Dedifferentiated amniotic fluid mesenchymal stem cell (primary cell): ENCODE measurements around the gene HABP4.
A peak's percentile ranks its signal among the peaks of the same experiment; 100 is the strongest.

Source experiments
- DNase-seq: peaks from one replicate; pipeline ENCODE4 v3.0.0-alpha.2; 2016; ENCODE audit errors: extremely low spot score

HABP4 gene

GRCh38 chr9:96449845-96450612 is at the start of gene HABP4:
Gene HABP4, plus strand, starts transcription at chr9:96450169. Its CDS starts 111 bp downstream, at chr9:96450280.
- DNase-seq: peak; percentile 92

DNA sequence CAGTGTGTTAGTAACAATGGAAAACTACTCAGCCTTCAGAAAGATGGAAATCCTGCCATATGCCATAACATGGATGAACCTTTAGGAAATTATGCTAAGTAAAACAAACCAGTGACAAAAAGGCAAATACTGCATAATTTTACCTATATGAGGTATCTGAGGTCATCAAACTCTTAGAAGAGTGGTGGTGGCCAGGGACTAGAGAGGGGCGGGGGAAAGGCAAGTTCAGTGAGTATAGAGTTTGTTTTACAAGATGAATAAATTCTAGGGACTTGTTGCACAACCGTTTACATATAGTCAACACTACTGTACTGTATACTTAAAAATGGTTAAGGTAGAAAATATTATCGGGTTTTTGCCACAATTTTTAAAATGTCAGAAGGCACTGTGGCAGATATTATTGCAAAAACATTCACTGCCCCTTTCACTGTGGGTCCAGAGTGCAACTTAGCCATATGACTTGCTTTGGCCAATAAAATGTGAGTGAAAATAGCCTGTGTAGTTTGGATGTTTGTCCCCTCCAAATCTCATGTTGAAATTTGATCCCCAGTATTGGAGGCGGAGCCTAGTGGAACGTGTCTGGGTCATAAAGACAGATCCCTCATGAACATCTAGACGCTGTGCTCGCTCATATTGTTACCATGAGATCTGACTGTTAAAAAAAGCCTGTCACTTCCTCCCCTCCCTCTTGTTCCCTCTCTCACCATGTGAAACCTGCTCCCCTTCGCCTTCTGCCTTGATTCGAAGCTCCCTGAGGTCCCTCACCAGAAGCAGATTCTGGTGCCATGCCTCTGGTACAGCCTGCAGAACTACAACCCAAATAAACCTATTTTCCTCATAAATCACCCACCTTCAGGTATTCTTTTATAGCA is 41.3 kb upstream of the HABP4 start:
- no peak for DNase-seq

GRCh38 chr9:96411129-96411838 is 38.7 kb upstream of the HABP4 start:
- DNase-seq: no peak

DNA sequence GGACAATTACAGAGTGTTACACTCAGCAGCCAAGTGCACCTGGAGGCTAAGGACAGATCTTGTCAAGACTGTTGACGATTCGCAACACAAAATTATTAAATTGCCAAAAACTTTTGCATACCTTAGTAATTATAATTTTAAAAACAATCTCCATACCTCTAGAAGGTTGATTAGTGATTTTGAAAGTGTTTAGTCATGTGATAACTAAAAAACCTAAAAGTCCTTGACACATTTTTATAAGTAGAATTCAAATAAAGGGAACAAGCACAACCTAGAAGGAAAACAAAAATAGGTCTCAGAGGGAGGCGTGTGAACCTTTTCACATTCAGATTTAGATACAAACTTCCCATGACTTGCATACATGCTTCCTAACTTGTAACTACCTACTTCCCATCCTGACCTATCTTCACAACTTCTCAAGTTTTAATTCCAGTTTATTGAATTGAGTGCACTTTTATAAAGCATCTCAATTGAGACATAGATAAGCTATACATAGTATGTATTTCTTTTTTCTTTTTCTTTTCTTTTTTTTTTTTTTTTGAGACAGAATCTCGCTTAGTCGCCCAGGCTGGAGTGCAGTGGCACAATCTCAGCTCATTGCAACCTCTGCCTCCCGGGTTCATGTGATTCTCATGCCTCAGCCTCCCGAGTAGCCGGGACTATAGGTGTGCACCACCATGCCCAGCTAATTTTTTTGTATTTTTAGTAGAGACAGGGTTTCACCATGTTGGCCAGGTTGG is 37.6 kb upstream of the HABP4 start:
- no peak for DNase-seq

GRCh38 chr9:96413302-96414221 is 36.4 kb upstream of the HABP4 start:
- DNase-seq: no peak

DNA sequence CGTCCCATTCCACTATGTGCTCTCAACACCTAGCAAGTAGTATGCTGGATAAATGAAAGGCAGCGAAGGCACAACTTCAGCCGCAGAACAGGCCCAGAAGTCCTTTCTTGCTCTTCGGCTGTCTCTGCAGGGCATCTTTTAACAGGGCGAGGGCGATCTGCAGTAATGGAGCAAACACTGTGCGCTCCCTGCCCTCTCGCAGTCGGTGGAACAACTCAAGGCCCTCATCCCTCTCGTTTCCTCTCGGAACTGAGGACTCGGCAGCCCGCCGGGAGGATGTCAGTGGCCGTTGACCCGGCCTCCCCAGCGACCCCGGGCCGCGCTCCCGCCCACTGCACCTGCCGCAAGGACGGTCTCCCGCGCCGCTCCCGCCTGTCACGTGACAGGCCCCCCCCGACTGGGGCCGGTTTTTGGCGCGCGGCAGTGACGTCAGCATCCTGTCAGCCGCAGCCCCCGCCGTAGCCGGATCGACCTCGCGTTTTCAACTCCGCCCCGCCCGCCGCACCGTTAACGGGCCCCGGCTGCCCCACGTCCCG is 32.9 kb upstream of the HABP4 start:
- DNase-seq: peak; percentile 68

DNA sequence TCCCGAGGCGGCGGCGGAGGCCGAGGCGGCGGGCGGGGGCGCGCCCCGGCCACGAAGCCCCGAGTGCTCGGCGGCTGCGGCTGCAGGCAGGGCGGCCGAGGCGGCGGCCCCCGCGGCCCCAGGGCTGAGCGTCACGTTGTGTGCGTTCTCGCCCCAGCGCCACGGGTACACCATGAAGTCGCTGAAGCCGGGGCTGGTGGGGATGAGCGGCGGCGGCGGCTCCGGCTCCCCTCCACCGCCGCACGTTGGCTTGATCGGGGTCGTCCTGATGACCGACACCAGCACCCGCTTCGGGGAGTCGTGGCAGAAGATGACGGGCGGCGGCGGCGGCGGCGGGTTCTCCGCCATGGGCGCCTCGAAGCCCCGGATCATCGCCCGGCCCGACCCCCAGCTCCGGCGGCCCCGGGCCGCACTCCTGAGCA is 32.3 kb upstream of the HABP4 start:
- DNase-seq: no peak

- peak; percentile 96 for DNase-seq
These were observed 31.7 kb upstream of the HABP4 start, which contains the start of gene ZNF367 for GRCh38 chr9:96418083-96418919. Gene ZNF367, minus strand, starts transcription at chr9:96418370. Its CDS starts 338 bp downstream, at chr9:96418032.

DNA sequence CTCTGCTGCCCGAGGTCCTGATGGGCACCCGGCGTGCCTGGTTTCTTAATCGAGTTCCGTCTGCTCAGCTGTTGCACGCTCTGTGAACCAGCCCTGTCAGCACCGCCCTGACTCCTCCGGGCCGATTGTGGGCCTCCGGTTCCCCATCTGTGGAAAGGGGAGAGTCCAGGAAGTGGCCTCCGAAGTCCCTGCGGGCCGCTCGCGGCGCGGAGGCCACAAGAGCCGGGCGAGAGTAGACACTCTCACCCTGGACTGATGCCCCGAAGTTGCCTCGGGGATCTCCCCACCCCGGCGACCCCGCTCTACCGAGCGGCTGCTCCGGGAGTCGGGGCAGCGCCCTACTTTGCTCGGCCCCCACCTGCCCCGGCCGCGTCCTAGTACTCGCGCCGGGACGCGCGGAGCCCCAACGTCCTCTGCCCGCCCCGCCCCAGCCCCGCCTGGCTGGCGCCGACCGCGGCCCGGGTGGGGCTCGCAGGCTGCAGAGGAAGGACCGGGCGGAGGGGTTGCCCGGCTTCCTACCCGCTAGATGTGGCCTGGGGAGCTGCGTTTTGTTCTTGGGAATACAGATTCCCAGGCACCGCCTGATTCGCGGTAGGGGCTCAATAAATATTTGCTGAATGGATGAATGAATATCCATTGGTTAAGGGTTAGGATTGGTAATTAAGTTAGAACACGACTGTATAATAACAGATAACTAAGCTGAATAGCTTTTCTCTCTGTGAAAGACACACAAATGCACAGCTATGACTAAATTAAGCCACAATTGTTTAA is 30.9 kb upstream of the HABP4 start:
- DNase-seq: peak; percentile 55

- DNase-seq: no peak
These were observed 30.3 kb upstream of the HABP4 start for GRCh38 chr9:96419691-96419969.

DNA sequence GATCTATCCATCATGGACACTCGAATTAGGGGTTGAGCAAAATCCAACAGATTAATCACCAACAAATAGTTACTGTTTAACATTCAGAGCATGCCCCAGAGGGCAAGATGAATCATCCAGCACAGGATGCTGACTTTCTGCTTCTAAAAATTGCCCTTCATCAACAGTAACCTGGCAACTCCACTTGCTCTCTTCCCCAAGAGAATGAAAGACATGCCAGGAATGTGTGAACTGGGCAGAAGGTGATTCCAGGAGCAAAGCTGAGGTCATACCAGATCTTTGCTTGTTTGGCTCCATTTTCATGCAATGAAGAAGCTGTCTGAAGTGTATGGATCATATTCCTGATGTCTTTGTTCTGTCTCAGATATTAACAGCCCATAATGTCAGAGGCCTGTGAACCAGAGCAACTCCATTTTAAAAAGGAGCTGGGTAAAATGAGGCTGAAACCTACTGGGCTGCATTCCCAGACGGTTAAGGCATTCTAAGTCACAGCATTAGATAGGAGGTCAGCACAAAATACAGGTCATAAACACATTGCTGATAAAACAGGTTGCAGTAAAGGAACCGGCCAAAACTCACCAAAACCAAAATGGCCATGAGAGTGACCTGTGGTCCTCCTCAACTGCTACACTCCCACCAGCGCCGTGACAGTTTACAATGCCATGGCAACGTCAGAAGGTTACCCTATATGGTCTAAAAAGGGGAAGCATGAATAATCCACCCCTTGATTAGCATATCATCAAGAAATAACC is 29.3 kb upstream of the HABP4 start:
- DNase-seq: peak; percentile 78

- DNase-seq: no peak
These were observed 26.5 kb upstream of the HABP4 start for GRCh38 chr9:96423322-96423984.

- DNase-seq: no peak
These were observed 26.0 kb upstream of the HABP4 start for GRCh38 chr9:96423985-96424336.

- DNase-seq: no peak
These were observed 24.3 kb upstream of the HABP4 start for GRCh38 chr9:96425500-96426169.

DNA sequence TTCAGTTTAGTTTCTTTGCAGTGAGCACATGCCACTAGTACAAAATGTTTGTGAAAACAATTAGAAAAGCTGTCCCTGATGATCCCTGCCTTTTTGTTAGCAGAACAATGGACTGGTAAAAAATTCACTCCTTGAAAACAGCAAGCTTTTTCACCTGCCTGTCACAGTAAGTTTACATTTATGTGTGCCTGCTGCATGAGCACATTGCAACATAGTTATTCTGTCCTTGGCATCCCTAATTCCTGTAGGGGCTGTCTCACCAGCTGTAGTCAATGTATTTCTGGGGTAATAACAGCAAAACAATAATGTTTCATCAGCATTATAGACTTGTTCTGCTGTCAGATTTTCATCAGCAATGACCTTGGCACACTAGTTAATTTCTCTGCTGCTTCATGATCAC is 20.2 kb upstream of the HABP4 start:
- DNase-seq: no peak

- no peak for DNase-seq
These were observed 19.6 kb upstream of the HABP4 start for GRCh38 chr9:96430377-96430776.

DNA sequence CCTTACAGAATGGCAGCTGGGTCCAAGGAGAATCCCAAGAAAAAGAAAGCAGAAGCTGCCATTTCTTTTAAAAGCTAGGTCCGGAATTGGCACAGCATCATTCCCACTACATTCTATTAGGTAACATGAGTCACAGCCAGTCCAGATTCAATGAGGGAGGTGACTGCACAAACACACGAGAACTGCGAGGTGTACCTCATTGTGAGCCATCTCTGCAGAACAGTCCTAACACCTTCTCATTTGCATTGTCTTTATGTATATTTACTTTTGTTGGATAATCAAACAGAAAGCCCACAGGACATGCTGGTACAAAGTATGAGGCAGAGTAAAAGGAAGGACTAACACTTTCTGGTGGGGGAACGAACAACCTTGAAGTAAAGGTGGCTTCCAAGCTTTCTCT is 14.6 kb upstream of the HABP4 start:
- no peak for DNase-seq
